ENCODE results near the gene BMPER.

BMPER gene

GRCh38 chr7:34115503-34115902, 210.2 kb downstream of the BMPER start:
- no peaks in the 10 kb centered on the region for H3K4me1 Mint-ChIP-seq
- H3K9me3 Mint-ChIP-seq: peaks cover 11% of the 10 kb centered on the region
- DNase-seq (ENCODE audit: low spot score in 2 of 2) (no peak), ATAC-seq (no peak)
- H3K36me3 Mint-ChIP-seq: no peaks in the 10 kb centered on the region
- H3K27ac Mint-ChIP-seq: no peak overlapping the region
- H3K4me3 Mint-ChIP-seq: no peak overlapping the region

- H3K36me3 Mint-ChIP-seq: no peaks in the 10 kb centered on the region
- peaks cover 11% of the 10 kb centered on the region for H3K9me3 Mint-ChIP-seq
- no peak overlapping the region for H3K27ac Mint-ChIP-seq
- DNase-seq (ENCODE audit: low spot score in 2 of 2) (no peak), ATAC-seq (no peak)
- H3K4me3 Mint-ChIP-seq: no peak overlapping the region
- no peaks in the 10 kb centered on the region for H3K4me1 Mint-ChIP-seq
Measured at GRCh38 chr7:34117573-34117972, 212.2 kb downstream of the BMPER start.

GRCh38 chr7:34121366-34121765, 216.0 kb downstream of the BMPER start:
- peaks cover 13% of the 10 kb centered on the region for H3K9me3 Mint-ChIP-seq
- no peaks in the 10 kb centered on the region for H3K36me3 Mint-ChIP-seq
- ATAC-seq: no peak
- no peak for DNase-seq (ENCODE audit: low spot score in 2 of 2)
- no peaks in the 10 kb centered on the region for H3K4me1 Mint-ChIP-seq
- H3K27ac Mint-ChIP-seq: no peak overlapping the region
- no peak overlapping the region for H3K4me3 Mint-ChIP-seq

GRCh38 chr7:34123316-34123715, 218.0 kb downstream of the BMPER start:
- Mint-ChIP-seq H3K4me1 (no peaks in the 10 kb centered on the region), H3K9me3 (peaks cover 21% of the 10 kb centered on the region), H3K36me3 (no peaks in the 10 kb centered on the region), H3K27ac (no peak overlapping the region), H3K4me3 (no peak overlapping the region)
- DNase-seq (ENCODE audit: low spot score in 2 of 2) (no peak), ATAC-seq (no peak)

- DNase-seq (ENCODE audit: low spot score in 2 of 2) (no peak), ATAC-seq (no peak)
- H3K9me3 Mint-ChIP-seq: peaks cover 21% of the 10 kb centered on the region
- H3K27ac Mint-ChIP-seq: no peak overlapping the region
- H3K4me3 Mint-ChIP-seq: no peak overlapping the region
- H3K36me3 Mint-ChIP-seq: no peaks in the 10 kb centered on the region
- no peaks in the 10 kb centered on the region for H3K4me1 Mint-ChIP-seq
Measured at GRCh38 chr7:34124765-34125164, 219.4 kb downstream of the BMPER start.

- no peaks in the 10 kb centered on the region for H3K36me3 Mint-ChIP-seq
Measured at GRCh38 chr7:34128762-34129161, 223.4 kb downstream of the BMPER start.

GRCh38 chr7:34130558-34131295, 225.4 kb downstream of the BMPER start:
- H3K4me1 Mint-ChIP-seq: no peaks in the 10 kb centered on the region
- no peak overlapping the region for H3K4me3 Mint-ChIP-seq
- peaks cover 17% of the 10 kb centered on the region for H3K9me3 Mint-ChIP-seq
- ATAC-seq: no peak
- H3K36me3 Mint-ChIP-seq: no peaks in the 10 kb centered on the region
- no peak for DNase-seq (ENCODE audit: low spot score in 2 of 2)
- H3K27ac Mint-ChIP-seq: no peak overlapping the region

More at GRCh38 chr7:34128762-34129161, 223.4 kb downstream of the BMPER start:
- Mint-ChIP-seq H3K27ac (no peak overlapping the region), H3K9me3 (peaks cover 26% of the 10 kb centered on the region), H3K4me3 (no peak overlapping the region), H3K4me1 (no peaks in the 10 kb centered on the region)
- DNase-seq (ENCODE audit: low spot score in 2 of 2) (no peak), ATAC-seq (no peak)

GRCh38 chr7:34131371-34131770, 226.0 kb downstream of the BMPER start:
- Mint-ChIP-seq H3K4me3 (no peak overlapping the region), H3K4me1 (no peaks in the 10 kb centered on the region), H3K9me3 (peaks cover 13% of the 10 kb centered on the region), H3K36me3 (no peaks in the 10 kb centered on the region), H3K27ac (no peak overlapping the region)
- ATAC-seq: no peak
- no peak for DNase-seq (ENCODE audit: low spot score in 2 of 2)

- Mint-ChIP-seq H3K27ac (no peak overlapping the region), H3K9me3 (peaks cover 5% of the 10 kb centered on the region), H3K4me1 (no peaks in the 10 kb centered on the region), H3K36me3 (no peaks in the 10 kb centered on the region), H3K4me3 (no peak overlapping the region)
- ATAC-seq: no peak
- no peak for DNase-seq (ENCODE audit: low spot score in 2 of 2)
Measured at GRCh38 chr7:34133356-34133982, 228.1 kb downstream of the BMPER start.

- DNase-seq (ENCODE audit: low spot score in 2 of 2) (no peak), ATAC-seq (no peak)
- H3K36me3 Mint-ChIP-seq: no peaks in the 10 kb centered on the region
- peaks cover 5% of the 10 kb centered on the region for H3K9me3 Mint-ChIP-seq
- no peak overlapping the region for H3K4me3 Mint-ChIP-seq
- no peak overlapping the region for H3K27ac Mint-ChIP-seq
- no peaks in the 10 kb centered on the region for H3K4me1 Mint-ChIP-seq
Measured at GRCh38 chr7:34133983-34134782, 228.8 kb downstream of the BMPER start.

- Mint-ChIP-seq H3K36me3 (no peaks in the 10 kb centered on the region), H3K4me1 (no peaks in the 10 kb centered on the region), H3K27ac (no peak overlapping the region), H3K4me3 (no peak overlapping the region), H3K9me3 (no peaks in the 10 kb centered on the region)
- DNase-seq (ENCODE audit: low spot score in 2 of 2): no peak
- ATAC-seq: no peak
Measured at GRCh38 chr7:34135924-34136323, 230.6 kb downstream of the BMPER start.

GRCh38 chr7:34136698-34137097, 231.4 kb downstream of the BMPER start:
- no peak overlapping the region for H3K4me3 Mint-ChIP-seq

GRCh38 chr7:34137176-34137575, 231.8 kb downstream of the BMPER start:
- Mint-ChIP-seq H3K4me1 (no peaks in the 10 kb centered on the region), H3K27ac (no peak overlapping the region), H3K9me3 (no peaks in the 10 kb centered on the region), H3K4me3 (no peak overlapping the region), H3K36me3 (no peaks in the 10 kb centered on the region)
- ATAC-seq (no peak), DNase-seq (ENCODE audit: low spot score in 2 of 2) (no peak)

More at GRCh38 chr7:34136698-34137097, 231.4 kb downstream of the BMPER start:
- H3K36me3 Mint-ChIP-seq: no peaks in the 10 kb centered on the region
- ATAC-seq: no peak
- H3K27ac Mint-ChIP-seq: no peak overlapping the region
- no peak for DNase-seq (ENCODE audit: low spot score in 2 of 2)
- H3K4me1 Mint-ChIP-seq: no peaks in the 10 kb centered on the region
- H3K9me3 Mint-ChIP-seq: no peaks in the 10 kb centered on the region

- ATAC-seq (no peak), DNase-seq (ENCODE audit: low spot score in 2 of 2) (no peak)
- H3K9me3 Mint-ChIP-seq: no peaks in the 10 kb centered on the region
- H3K4me3 Mint-ChIP-seq: no peak overlapping the region
- no peaks in the 10 kb centered on the region for H3K4me1 Mint-ChIP-seq
- H3K27ac Mint-ChIP-seq: no peak overlapping the region
- no peaks in the 10 kb centered on the region for H3K36me3 Mint-ChIP-seq
Measured at GRCh38 chr7:34138483-34138882, 233.1 kb downstream of the BMPER start.

- no peaks in the 10 kb centered on the region for H3K4me1 Mint-ChIP-seq
- ATAC-seq (no peak), DNase-seq (ENCODE audit: low spot score in 2 of 2) (no peak)
- H3K36me3 Mint-ChIP-seq: no peaks in the 10 kb centered on the region
- no peak overlapping the region for H3K4me3 Mint-ChIP-seq
- H3K27ac Mint-ChIP-seq: no peak overlapping the region
- no peaks in the 10 kb centered on the region for H3K9me3 Mint-ChIP-seq
Measured at GRCh38 chr7:34139086-34139485, 233.7 kb downstream of the BMPER start.

- no peaks in the 10 kb centered on the region for H3K4me1 Mint-ChIP-seq
- no peak overlapping the region for H3K4me3 Mint-ChIP-seq
- H3K36me3 Mint-ChIP-seq: no peaks in the 10 kb centered on the region
- no peak overlapping the region for H3K27ac Mint-ChIP-seq
- no peaks in the 10 kb centered on the region for H3K9me3 Mint-ChIP-seq
- no peak for DNase-seq (ENCODE audit: low spot score in 2 of 2)
- no peak for ATAC-seq
Measured at GRCh38 chr7:34140066-34140465, 234.7 kb downstream of the BMPER start.

Measured in stimulated activated effector memory CD8-positive, alpha-beta T cell treated with anti-CD3 and anti-CD28 coated beads, Interleukin-12 subunit alpha, Interleukin-12 subunit beta, amount 100 ng/mL, for 72 hours (primary cell).